HG03196 (cell line): ENCODE data around the gene CRMP1.

Experiments used
- ATAC-seq: cut with Tn5 transposase; IDR thresholded peaks from one replicate; pipeline ENCODE4 v1.9.1; 2021; ENCODE audit not compliant: unreplicated experiment

CRMP1 gene

DNA sequence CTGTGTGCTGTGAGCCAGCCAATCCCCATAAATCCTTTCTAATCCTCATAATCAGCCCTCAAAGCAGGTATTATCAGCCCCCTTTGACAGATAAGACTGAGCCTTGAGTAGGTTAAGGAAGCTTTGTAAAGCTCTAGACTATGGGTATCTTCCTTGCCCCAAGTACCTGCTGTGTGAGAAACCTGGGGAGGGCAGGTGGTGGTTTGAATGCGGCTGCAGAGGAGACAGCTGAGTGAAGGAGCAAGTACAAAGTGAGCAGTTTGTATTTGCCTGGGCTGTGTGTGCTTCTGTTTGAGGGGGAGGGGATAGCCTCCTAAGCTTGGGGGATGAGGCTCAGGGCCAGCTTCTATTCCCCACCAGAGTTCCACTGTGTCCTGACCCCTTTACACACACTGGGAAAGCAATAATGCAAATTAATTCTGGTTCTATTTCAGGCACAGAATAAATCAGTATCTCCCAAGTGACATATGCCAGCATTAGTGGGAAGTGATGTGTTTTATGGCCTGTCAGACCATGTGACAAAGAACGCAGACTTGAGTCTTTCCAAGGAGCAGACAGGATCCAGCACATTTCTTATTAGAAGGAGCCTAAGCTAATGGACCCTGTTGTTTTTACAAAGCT, 118.4 kb downstream of the CRMP1 start:
- ATAC-seq = no peak

DNA sequence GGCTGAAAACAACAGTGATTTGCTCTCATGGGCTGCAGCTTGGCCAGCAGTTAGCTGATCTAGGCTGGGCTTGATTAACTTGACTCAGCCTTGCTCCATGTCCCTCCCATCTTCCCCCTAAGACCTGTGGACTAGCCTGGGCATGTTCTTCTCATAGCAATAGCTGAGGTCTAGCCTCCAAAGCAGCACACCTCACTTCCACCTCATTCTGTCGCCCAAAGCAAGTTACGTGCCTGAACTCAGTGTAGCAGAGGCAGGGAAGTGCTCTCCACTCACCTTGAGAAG, 119.7 kb downstream of the CRMP1 start:
- no peak for ATAC-seq

DNA sequence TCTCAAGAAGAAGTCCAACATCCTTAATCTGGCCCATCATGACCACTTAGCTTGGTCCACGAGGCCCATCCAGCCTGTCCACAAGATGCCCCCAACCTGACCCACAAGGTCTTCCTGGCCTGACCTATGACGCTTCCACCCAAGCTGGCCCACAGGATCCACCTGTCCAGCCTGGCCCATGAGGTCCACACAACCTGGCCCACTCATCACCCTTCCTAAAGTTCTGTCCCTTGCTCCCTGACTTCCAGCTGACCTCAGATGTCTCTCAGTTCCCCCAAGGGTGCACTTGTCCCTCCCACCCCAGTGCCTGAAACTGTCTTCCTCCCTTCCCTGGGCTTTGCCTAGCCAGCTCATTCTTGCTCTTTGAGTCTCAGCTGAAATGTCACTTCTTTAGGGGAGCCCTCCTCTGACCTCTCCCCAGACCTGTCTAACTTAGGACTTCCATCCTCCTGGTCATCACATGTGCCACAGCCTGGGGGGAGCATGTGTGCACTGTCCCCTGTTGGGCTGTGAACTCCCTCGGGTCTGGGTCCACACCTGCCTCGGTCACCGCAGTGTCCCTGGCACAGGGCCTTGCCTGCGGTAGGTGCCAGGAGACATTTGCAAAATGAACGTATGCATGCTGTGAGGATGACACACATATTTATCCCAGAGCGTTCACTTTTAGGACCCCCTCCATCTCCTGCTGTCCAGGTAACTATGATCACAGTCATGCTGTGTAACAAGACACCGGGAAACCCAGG, 120.2 kb downstream of the CRMP1 start:
- no peak for ATAC-seq
